SU-DHL-6 (cell line): ENCODE results near the gene NT5C2.

Experiments
- H2AFZ ChIP-seq: fragments of 200-600 bp; sonication (generic); 2 replicates; pipeline ENCODE4 v1.6.1; 2014; ENCODE audit warnings: low read depth, mild to moderate bottlenecking, moderate library complexity, mixed read lengths, antibody characterized with exemption, low read length; ENCODE audit not compliant: severe bottlenecking
- H3F3A ChIP-seq: fragments of 200-600 bp; shearing (Covaris generic); 2 replicates; pipeline ENCODE4 v1.6.0; 2016; ENCODE audit warnings: antibody characterized with exemption, mild to moderate bottlenecking; ENCODE audit not compliant: insufficient read depth
- H3K27ac ChIP-seq: fragments of 200-600 bp; sonication (generic); 2 replicates; pipeline ENCODE4 v1.5.1; 2016; ENCODE audit warnings: low read depth, mild to moderate bottlenecking, low read length, moderate library complexity, mixed read lengths
- H3K27me3 ChIP-seq: fragments of 200-600 bp; sonication (generic), shearing (Covaris generic); 2 replicates; pipeline ENCODE4 v1.6.0; 2014; ENCODE audit warnings: mild to moderate bottlenecking, low read length
- H3K36me3 ChIP-seq: fragments of 200-600 bp; sonication (generic); 2 replicates; pipeline ENCODE4 v1.6.1; 2014; ENCODE audit warnings: mild to moderate bottlenecking, low read length, mixed read lengths
- H3K4me2 ChIP-seq: fragments of 300-600, 200-600 bp; shearing (Covaris generic), sonication (generic); 2 replicates; pipeline ENCODE4 v1.6.0; 2014; ENCODE audit warnings: low read length, low read depth, mild to moderate bottlenecking; ENCODE audit not compliant: poor library complexity, severe bottlenecking
- H3K4me3 ChIP-seq: fragments of 200-600 bp; sonication (generic); 2 replicates; pipeline ENCODE4 v1.5.1; 2014; ENCODE audit warnings: antibody characterized with exemption, low read length, mild to moderate bottlenecking, mixed read lengths; ENCODE audit not compliant: insufficient read depth, poor library complexity, severe bottlenecking
- H3K79me2 ChIP-seq: fragments of 200-600 bp; sonication (generic); 2 replicates; pipeline ENCODE4 v1.6.1; 2014; ENCODE audit warnings: mild to moderate bottlenecking, low read length, moderate library complexity; ENCODE audit not compliant: insufficient read depth
- H3K9ac ChIP-seq: fragments of 200-600 bp; sonication (generic); 2 replicates; pipeline ENCODE4 v1.7.0; 2014; ENCODE audit warnings: mild to moderate bottlenecking, low read length
- H3K9me2 ChIP-seq: fragments of 200-600 bp; sonication (generic); replicated peaks from 2 replicates; pipeline ENCODE4 v1.6.1; 2014; ENCODE audit warnings: low read length; ENCODE audit not compliant: insufficient read depth
- H3K9me3 ChIP-seq: fragments of 200-600 bp; sonication (generic); 2 replicates; pipeline ENCODE4 v1.6.1; 2014; ENCODE audit warnings: low read length, mixed read lengths; ENCODE audit not compliant: insufficient read depth
- H4K20me1 ChIP-seq: fragments of 200-600 bp; sonication (generic); 2 replicates; pipeline ENCODE4 v1.6.1; 2014; ENCODE audit warnings: low read depth, mild to moderate bottlenecking, antibody characterized with exemption, low read length, moderate library complexity, mixed read lengths
- EZH2phosphoT487 ChIP-seq: fragments of 200-600 bp; sonication (generic), shearing (Covaris generic); conservative IDR thresholded peaks from 2 replicates; pipeline ENCODE4 v1.6.1; 2018; ENCODE audit warnings: mild to moderate bottlenecking, antibody characterized with exemption, low read length, moderate library complexity, mixed read lengths
- TF ChIP-seq, protein P1 (sequence below): fragments of 200-600 bp; sonication (generic); IDR thresholded peaks from one replicate; pipeline ENCODE4 v1.5.1; 2017; ENCODE audit warnings: antibody characterized with exemption, mild to moderate bottlenecking, low read length, moderate library complexity; ENCODE audit not compliant: insufficient read depth, poor library complexity, severe bottlenecking

Gene NT5C2

DNA sequence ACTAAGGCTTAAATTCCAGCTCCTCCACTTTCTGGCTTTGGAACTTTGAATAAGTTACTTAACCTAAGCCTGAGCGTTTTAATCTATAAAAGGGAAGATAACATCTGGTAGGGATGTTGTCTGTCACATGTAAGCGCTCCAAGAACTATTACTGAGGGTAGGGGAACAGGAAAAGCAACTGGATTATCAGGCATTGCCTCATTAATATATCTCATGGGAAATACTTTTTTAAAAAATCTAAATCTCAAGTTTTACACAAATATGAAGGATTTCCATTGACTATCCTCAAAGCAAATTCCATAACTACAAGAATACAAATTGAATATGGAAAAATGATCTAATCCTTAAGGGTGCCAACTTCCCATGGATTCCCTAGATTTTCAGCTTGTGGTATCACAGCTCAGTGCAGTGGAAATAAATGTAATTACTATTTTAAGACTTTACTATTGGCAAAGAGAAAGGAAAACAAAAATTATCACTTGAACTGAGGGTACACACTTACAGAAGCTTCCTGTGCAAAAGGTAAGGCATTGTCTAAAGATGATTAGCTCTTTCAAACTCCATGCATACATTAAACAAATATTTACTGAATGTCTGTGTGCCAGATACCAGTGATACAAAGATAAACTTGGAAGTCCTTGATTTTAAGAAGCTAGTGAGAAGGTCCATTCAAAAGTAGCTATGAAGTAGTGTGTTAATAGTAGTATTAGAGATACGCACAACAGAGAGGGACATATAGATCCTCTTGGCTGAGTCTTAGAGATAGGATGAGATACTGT is 38.4 kb downstream of the NT5C2 start:
- Histone ChIP-seq H3K9ac (no peak overlapping the region), H3F3A (no peaks in the 10 kb centered on the region), H3K27me3 (no peaks in the 10 kb centered on the region), H3K4me2 (no peak overlapping the region), H3K4me3 (no peak overlapping the region), H3K79me2 (peaks cover 11% of the 10 kb centered on the region), H3K9me2 (no peaks in the 10 kb centered on the region), H3K36me3 (peaks cover 4% of the 10 kb centered on the region; the same call in 1 of the 2 replicates), H4K20me1 (no peaks in the 10 kb centered on the region), H2AFZ (no peak overlapping the region), H3K9me3 (no peaks in the 10 kb centered on the region), H3K27ac (no peak overlapping the region)
- TF ChIP-seq, protein P1, sequence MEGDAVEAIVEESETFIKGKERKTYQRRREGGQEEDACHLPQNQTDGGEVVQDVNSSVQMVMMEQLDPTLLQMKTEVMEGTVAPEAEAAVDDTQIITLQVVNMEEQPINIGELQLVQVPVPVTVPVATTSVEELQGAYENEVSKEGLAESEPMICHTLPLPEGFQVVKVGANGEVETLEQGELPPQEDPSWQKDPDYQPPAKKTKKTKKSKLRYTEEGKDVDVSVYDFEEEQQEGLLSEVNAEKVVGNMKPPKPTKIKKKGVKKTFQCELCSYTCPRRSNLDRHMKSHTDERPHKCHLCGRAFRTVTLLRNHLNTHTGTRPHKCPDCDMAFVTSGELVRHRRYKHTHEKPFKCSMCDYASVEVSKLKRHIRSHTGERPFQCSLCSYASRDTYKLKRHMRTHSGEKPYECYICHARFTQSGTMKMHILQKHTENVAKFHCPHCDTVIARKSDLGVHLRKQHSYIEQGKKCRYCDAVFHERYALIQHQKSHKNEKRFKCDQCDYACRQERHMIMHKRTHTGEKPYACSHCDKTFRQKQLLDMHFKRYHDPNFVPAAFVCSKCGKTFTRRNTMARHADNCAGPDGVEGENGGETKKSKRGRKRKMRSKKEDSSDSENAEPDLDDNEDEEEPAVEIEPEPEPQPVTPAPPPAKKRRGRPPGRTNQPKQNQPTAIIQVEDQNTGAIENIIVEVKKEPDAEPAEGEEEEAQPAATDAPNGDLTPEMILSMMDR: no peak
- TF ChIP-seq EZH2phosphoT487: no peak

GRCh38 chr10:103153302-103154197 is 39.5 kb downstream of the NT5C2 start:
- H3K79me2 ChIP-seq: peaks cover 9% of the 10 kb centered on the region; the same call in 1 of the 2 replicates

GRCh38 chr10:103149991-103150622 is 43.0 kb downstream of the NT5C2 start:
- Histone ChIP-seq H3K4me2 (no peak overlapping the region), H3K9ac (no peak overlapping the region), H3K79me2 (peaks cover 3% of the 10 kb centered on the region; the same call in 1 of the 2 replicates), H3K4me3 (no peak overlapping the region), H3K27ac (no peak overlapping the region), H3K27me3 (no peaks in the 10 kb centered on the region), H3K9me3 (no peaks in the 10 kb centered on the region), H3K9me2 (no peaks in the 10 kb centered on the region), H4K20me1 (no peaks in the 10 kb centered on the region), H3K36me3 (no peaks in the 10 kb centered on the region), H3F3A (no peaks in the 10 kb centered on the region), H2AFZ (no peak overlapping the region)
- TF ChIP-seq, protein P1: no peak
- TF ChIP-seq EZH2phosphoT487: no peak

More at GRCh38 chr10:103153302-103154197, 39.5 kb downstream of the NT5C2 start:
- H3K9me2 ChIP-seq: no peaks in the 10 kb centered on the region
- H4K20me1 ChIP-seq: no peaks in the 10 kb centered on the region
- no peak overlapping the region for H3K27ac ChIP-seq
- no peaks in the 10 kb centered on the region for H3K36me3 ChIP-seq
- TF ChIP-seq, protein P1: no peak
- no peak for TF ChIP-seq EZH2phosphoT487
- H3K9ac ChIP-seq: no peak overlapping the region
- no peaks in the 10 kb centered on the region for H3K9me3 ChIP-seq
- no peak overlapping the region for H3K4me3 ChIP-seq
- no peaks in the 10 kb centered on the region for H3K27me3 ChIP-seq
- no peak overlapping the region for H2AFZ ChIP-seq
- no peaks in the 10 kb centered on the region for H3F3A ChIP-seq
- H3K4me2 ChIP-seq: no peak overlapping the region
